Peyer's patch (tissue), 4 donors: ENCODE data around the gene GMCL2.

Experiments used
- CTCF ChIP-seq, 6 experiments: fragments of 450-650 bp in 4 of 6; fragments of 200-600 bp in 2 of 6; sonication (generic) in 1 of 6; IDR thresholded peaks; one replicate each; pipeline ENCODE4 v1.5.1; 2017 to 2019; ENCODE audit warnings: antibody characterized with exemption in 6 of 6, mild to moderate bottlenecking in 3 of 6, moderate library complexity in 1 of 6
- POLR2A ChIP-seq, 2 donors: fragments of 450-650 bp; IDR thresholded peaks; one replicate each; pipeline ENCODE4 v1.5.1; 2017; ENCODE audit warnings: antibody characterized with exemption in 2 of 2, mild to moderate bottlenecking in 2 of 2, moderate library complexity in 2 of 2

- TF ChIP-seq POLR2A (IDR thresholded peaks at IDR 0.05) (no peak), CTCF (IDR thresholded peaks at IDR 0.05) (no peak)
These were observed 22.9 kb upstream of the GMCL2 start for GRCh38 chr5:178210073-178210535.
